ENCODE measurements around the gene PDE11A. TPM values are rescaled to one million over a fixed set of nuclear protein-coding genes. Genes with fewer than 3 reads are reported as not detected.

PDE11A gene
- total RNA-seq, 1 donor from 2014 or later, result 25.6 TPM

GRCh38 chr2:177989029-177989885, 83.3 kb downstream of the PDE11A start:
- DNase-seq (ENCODE audit: low spot score in 2 of 2, unreplicated experiment in 2 of 2), result no peak
- no peak overlapping the region for H3K27ac Mint-ChIP-seq
- H3K4me1 Mint-ChIP-seq, result no peaks in the 10 kb centered on the region
- TF ChIP-seq CTCF (IDR thresholded peaks at IDR 0.05; ENCODE audit: unreplicated experiment), result no peak
- no peaks in the 10 kb centered on the region for H3K36me3 Mint-ChIP-seq
- no peak overlapping the region for H3K4me3 Mint-ChIP-seq
- peaks cover 16% of the 10 kb centered on the region for H3K27me3 Mint-ChIP-seq (ENCODE audit: low read depth)
- H3K9me3 Mint-ChIP-seq, result no peaks in the 10 kb centered on the region

- Mint-ChIP-seq H3K9me3 (no peaks in the 10 kb centered on the region), H3K4me3 (no peak overlapping the region), H3K4me1 (no peaks in the 10 kb centered on the region), H3K27ac (no peak overlapping the region), H3K36me3 (no peaks in the 10 kb centered on the region), H3K27me3 (ENCODE audit: low read depth) (peaks cover 16% of the 10 kb centered on the region)
- DNase-seq (ENCODE audit: low spot score in 2 of 2, unreplicated experiment in 2 of 2), result no peak
- no peak for TF ChIP-seq CTCF (IDR thresholded peaks at IDR 0.05; ENCODE audit: unreplicated experiment)
These were observed 87.8 kb downstream of the PDE11A start for GRCh38 chr2:177984749-177985148.

DNA sequence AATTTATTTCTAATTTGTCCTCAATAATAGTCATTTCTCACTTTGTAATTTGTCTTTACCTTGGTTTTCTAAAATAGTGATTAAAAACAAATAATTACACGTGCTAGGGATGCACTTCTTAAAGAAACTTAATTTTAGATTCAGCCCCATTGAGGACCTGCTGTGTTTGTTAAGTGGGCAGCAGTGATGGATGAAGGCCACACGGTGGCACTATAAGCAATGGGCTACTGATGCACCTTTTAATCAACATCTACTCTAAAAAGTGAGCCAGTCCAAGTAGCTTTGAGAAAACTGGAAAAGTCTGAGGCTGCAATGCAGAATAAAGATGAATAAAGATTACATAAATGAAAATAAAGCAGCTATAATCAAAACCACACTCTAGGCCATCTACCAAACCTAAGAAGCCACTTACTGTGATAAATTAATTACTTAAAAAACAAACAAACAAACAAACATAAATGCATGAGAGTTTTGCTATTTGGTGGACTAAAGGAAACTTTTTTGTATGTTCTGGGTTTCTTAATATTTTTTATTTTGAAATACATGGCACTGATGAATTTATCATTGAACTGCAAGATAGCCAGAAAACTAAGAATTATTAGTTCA, 89.3 kb downstream of the PDE11A start:
- peaks cover 12% of the 10 kb centered on the region for H3K27me3 Mint-ChIP-seq (ENCODE audit: low read depth)
- no peaks in the 10 kb centered on the region for H3K9me3 Mint-ChIP-seq
- no peak overlapping the region for H3K27ac Mint-ChIP-seq
- peak; percentile 63 for TF ChIP-seq CTCF (IDR thresholded peaks at IDR 0.05; ENCODE audit: unreplicated experiment)
- DNase-seq (ENCODE audit: low spot score in 2 of 2, unreplicated experiment in 2 of 2), result no peak
- H3K36me3 Mint-ChIP-seq, result no peaks in the 10 kb centered on the region
- H3K4me3 Mint-ChIP-seq, result no peak overlapping the region
- no peaks in the 10 kb centered on the region for H3K4me1 Mint-ChIP-seq

DNA sequence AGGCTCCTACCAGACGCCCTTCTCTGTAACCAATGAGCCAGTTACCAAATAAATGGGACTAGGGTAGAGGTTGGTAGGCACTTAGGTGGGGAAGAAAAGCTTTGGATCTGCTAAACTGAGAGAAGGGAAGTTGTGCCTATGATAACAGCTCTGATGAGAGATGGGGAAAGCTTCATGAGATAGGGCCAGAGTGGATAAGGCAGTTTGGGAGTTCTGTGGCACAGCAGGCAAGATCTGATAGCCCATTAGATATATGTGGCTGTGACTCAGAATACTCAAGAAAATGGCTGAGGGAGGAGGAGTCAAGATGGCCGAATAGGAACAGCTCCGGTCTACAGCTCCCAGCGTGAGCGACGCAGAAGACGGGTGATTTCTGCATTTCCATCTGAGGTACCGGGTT, 99.8 kb downstream of the PDE11A start:
- Mint-ChIP-seq H3K4me1 (no peaks in the 10 kb centered on the region), H3K4me3 (no peak overlapping the region)
- TF ChIP-seq CTCF (IDR thresholded peaks at IDR 0.05; ENCODE audit: unreplicated experiment), result no peak

DNA sequence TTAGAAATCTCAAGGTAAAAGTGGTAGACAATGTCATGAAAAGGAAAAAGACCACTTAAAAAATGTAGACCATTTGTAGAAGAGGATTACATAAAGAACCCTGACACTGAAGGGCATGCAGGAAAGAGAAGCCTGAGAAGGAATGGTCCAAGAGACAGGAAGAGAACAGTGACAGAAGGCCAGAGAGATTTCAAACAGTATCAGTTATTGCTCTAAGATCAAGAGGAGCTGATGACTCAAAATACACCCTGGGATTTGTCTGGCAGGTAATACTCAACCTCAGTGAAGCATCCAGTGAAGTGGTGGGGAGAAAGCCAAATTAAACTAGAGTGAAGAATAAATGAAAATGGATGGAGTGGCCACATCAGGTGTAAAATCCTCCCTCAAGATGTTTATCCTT, 100.5 kb downstream of the PDE11A start:
- Mint-ChIP-seq H3K27ac (no peak overlapping the region), H3K4me1 (no peaks in the 10 kb centered on the region), H3K27me3 (ENCODE audit: low read depth) (no peaks in the 10 kb centered on the region), H3K9me3 (no peaks in the 10 kb centered on the region), H3K4me3 (no peak overlapping the region), H3K36me3 (no peaks in the 10 kb centered on the region)
- TF ChIP-seq CTCF (IDR thresholded peaks at IDR 0.05; ENCODE audit: unreplicated experiment), result no peak
- no peak for DNase-seq (ENCODE audit: low spot score in 2 of 2, unreplicated experiment in 2 of 2)

More for the DNA sequence above, 99.8 kb downstream of the PDE11A start:
- no peak overlapping the region for H3K27ac Mint-ChIP-seq
- no peak for DNase-seq (ENCODE audit: low spot score in 2 of 2, unreplicated experiment in 2 of 2)
- H3K9me3 Mint-ChIP-seq, result no peaks in the 10 kb centered on the region
- no peaks in the 10 kb centered on the region for H3K27me3 Mint-ChIP-seq (ENCODE audit: low read depth)
- H3K36me3 Mint-ChIP-seq, result no peaks in the 10 kb centered on the region
